H4 (cell line): ENCODE data around the gene CLSTN2. TPM values are rescaled to one million over a fixed set of nuclear protein-coding genes. Genes with fewer than 3 reads are reported as not detected.

Experiments
- DNase-seq: peaks from one replicate; pipeline ENCODE4 v3.0.0-alpha.2; 2015; ENCODE audit warnings: low spot score
- total RNA-seq: library from RNA; depleted of rRNA; stranded (reverse); fragments of >200 nt; shearing (Covaris generic); gene quantifications from 2 replicates; pipeline ENCODE4 v1.2.3, GENCODE V29; 2014

The CLSTN2 gene
- total RNA-seq, 1 experiment from 2014 or later, result 3.9 TPM

DNA sequence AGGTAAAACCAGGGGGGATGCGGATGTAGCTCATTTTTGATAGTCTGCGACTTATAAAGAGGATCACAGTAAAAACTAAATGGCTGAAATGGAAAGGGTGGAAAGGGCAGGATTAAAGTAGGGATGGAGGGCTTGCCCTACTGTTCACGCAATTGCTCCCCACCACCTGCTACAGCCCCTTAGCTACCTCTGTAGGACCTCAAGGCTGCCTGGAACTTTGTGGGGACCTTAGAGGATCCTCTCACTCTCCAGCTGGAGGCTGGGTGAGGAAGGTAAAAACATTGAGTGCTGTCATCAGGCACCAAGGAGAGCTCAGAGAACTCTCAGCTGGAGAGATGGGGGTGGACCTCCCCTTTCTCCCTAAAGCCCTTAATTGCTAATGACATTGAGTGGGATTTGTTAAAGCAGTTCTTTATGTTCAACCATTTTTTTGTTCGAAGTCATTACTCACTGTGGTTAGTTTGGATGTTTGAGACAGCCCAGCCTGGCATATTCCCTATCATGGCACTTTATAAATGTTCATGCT is 213.0 kb downstream of the CLSTN2 start:
- DNase-seq, result no peak

DNA sequence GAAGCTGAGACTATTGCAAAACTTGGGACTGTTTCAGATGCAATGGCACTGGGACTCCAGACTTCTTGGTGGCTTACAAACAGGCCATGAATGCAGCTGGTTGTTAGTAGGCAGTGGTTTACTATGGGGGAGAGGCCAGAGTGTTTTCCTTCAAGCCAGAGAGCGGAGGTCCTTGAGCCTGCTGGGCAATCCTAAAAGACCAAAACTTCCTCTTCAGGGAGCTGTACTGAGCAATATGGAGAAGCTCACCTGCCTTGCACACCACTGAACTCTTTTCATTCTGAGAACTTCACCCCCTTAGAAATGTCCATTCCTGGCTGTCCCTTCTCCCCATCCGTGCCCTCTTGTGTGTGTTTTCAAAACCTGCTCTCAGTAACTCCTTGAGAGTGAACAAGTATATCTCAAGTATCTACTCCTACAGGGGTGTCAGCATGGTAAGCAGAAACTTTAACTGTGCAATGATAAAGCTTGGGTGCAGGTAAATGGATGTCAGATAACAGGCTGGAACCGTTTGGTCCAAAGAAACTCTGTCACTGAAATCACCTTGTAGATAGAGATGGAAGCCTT is 213.9 kb downstream of the CLSTN2 start:
- no peak for DNase-seq

- DNase-seq, result no peak
Observed at GRCh38 chr3:140151321-140151720, 216.3 kb downstream of the CLSTN2 start.

GRCh38 chr3:140152851-140153639 is 218.1 kb downstream of the CLSTN2 start:
- peak; percentile 27 for DNase-seq

DNA sequence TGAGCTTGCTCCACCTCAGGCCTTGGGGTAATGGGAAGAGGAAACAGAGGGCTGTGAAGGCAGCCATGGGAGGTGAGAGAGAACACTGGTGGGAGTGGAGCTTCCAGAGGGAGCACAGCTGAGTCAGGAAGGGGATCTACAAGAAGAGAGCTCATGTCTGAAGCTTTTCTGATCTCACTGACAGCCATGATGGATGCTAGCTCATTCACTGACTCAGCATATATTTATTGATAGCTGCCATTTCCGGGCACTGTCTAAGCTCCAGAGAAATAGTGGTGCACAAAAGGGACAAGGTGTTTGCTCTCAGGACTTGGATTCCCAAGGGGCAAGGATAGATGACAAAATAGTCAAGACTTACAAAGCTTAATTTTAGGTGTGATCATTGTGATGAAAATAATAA is 218.8 kb downstream of the CLSTN2 start:
- no peak for DNase-seq

GRCh38 chr3:140157161-140157560 is 222.2 kb downstream of the CLSTN2 start:
- no peak for DNase-seq

DNA sequence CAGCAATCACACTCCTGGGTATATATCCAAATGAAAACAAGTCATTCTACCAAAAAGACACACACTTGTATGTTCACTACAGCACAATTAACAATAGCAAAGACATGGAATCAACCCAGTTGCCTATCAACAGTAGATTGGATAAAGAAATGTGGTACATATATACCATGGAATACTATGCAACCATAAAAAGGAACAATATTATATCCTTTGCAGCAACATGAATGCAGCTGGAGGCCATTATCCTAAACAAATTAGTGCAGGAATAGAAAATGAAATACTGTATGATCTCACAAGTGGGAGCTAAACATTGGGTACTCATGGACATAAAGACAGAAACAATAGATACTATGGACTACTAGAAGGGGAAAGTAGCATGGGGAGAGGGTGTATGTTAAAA is 224.7 kb downstream of the CLSTN2 start:
- no peak for DNase-seq

- DNase-seq, result no peak
Observed at GRCh38 chr3:140160553-140160952, 225.6 kb downstream of the CLSTN2 start.

GRCh38 chr3:140162551-140162950 is 227.6 kb downstream of the CLSTN2 start:
- no peak for DNase-seq

DNA sequence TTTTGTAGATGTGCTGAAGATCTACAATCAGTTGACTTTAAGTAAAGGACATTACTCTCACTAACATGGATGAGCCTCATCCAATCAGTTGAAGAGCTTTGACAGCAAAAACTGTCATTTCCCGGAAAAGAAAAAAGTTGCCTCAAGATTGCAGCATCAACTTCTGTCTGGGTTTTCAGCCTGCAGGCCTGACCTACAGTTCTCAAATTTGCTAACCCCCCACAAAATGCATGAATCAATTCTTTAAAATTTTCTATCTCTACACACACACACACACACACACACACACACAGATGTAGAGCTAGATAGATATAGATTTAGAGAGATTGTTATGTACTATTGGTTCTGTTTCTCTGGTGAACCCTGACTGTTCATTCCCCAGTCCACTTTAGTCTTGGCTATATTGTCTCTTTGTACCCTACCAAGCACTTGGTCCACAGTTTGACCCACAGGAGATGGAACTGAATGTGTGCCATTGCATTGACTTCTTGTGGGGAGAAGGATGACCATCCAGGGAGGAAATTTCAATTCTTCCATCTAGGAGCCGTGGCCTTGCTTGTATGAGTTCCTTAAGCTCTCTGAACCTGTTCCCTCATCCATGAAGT is 228.3 kb downstream of the CLSTN2 start:
- no peak for DNase-seq

DNA sequence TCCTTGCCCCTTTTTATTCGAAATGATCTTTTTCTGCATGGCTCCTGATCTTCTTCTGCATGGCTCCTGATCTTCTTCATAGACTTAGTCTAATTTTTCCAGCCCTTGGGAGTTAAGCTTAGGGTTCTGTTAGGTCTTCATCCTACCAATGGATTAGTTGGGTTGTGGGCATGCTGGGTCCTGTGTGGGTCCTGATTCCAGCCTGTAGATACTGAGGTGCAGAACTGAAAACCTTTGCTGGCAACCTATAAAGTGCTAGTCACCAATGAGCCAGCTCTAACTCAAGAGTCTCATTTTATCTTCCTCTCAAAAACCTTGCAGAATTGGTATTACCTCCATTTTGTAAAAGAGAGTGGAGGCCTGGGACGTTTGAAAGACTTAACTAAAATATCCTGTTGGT is 229.2 kb downstream of the CLSTN2 start:
- DNase-seq, result no peak

GRCh38 chr3:140164922-140165590 is 230.1 kb downstream of the CLSTN2 start:
- peak; percentile 62 for DNase-seq

DNA sequence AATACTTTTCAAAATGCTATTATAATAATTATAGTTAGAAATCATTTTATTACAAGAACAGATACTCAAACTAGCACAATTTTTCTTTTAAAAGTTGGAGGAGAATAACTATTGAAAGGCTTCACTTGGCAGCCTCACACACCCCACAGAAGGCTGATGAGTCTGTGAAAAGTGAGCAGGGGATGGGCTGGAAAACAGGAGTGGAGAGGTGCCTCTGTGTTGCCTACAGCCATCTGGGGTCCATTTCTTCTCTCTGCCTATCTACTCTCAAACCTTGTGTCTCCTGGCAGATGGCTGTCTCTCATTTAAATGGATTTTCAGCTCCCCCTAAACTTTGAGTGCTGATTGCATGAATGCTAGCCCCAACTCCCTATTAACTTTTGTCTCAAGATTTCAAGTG is 230.8 kb downstream of the CLSTN2 start:
- DNase-seq, result no peak

GRCh38 chr3:140166861-140167599 is 232.0 kb downstream of the CLSTN2 start:
- DNase-seq, result no peak

GRCh38 chr3:140167600-140168281 is 232.8 kb downstream of the CLSTN2 start:
- DNase-seq, result no peak

GRCh38 chr3:140170612-140171011 is 235.6 kb downstream of the CLSTN2 start:
- no peak for DNase-seq

- DNase-seq, result no peak
Observed at GRCh38 chr3:140176526-140176925, 241.5 kb downstream of the CLSTN2 start.

- DNase-seq, result no peak
Observed at GRCh38 chr3:140177943-140178342, 243.0 kb downstream of the CLSTN2 start.

GRCh38 chr3:140178482-140178881 is 243.5 kb downstream of the CLSTN2 start:
- no peak for DNase-seq

DNA sequence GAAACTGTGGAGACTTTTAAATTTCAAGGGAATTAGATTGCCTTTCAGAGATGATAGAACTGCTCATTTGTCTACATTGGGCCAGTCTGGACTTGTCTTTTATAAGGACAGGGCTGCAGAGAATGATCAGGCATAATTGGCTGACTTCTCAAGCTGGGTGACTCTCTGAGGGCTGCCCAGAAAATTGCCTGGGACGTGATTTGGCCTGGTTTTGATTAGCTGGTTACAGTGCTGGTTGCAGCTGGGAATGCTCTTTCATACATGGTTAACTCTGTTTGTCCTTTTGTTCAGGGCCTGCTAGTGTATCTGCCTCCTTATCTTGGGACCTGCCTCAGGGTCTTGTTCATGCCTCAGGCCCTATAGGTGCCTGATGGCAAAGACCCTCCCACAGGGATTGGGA is 245.6 kb downstream of the CLSTN2 start:
- no peak for DNase-seq

DNA sequence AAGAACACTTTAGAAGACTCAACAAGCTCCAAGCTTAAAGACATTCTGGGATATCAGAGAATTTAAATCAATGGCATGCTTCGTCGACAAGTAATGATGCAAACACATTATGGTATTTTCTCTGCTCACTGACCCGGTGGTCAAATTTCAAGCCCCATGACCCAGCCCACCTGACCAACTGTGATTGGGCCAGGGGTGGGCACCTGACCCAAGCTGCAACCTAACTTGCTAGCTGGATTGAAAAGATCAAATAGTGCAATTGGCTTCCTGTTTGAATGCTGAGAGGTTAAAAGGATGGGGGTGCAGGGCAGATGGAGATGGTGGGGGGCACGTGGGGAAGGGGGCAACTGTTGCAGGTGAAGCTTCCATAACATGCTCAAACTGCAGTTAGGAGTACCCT is 250.4 kb downstream of the CLSTN2 start:
- DNase-seq, result no peak
